Inflammatory macrophage (primary cell): ENCODE data around the gene FURIN.
"Not testable (repeated sequence)": the region's sequence is repeated elsewhere in the genome, so short reads cannot be mapped to it uniquely, and the experiment has no call there.

ENCODE experiments used
- DNase-seq, 2 donors: peaks; one replicate each; pipeline ENCODE4 v3.0.0-alpha.2; 2020 to 2022

The FURIN gene

DNA sequence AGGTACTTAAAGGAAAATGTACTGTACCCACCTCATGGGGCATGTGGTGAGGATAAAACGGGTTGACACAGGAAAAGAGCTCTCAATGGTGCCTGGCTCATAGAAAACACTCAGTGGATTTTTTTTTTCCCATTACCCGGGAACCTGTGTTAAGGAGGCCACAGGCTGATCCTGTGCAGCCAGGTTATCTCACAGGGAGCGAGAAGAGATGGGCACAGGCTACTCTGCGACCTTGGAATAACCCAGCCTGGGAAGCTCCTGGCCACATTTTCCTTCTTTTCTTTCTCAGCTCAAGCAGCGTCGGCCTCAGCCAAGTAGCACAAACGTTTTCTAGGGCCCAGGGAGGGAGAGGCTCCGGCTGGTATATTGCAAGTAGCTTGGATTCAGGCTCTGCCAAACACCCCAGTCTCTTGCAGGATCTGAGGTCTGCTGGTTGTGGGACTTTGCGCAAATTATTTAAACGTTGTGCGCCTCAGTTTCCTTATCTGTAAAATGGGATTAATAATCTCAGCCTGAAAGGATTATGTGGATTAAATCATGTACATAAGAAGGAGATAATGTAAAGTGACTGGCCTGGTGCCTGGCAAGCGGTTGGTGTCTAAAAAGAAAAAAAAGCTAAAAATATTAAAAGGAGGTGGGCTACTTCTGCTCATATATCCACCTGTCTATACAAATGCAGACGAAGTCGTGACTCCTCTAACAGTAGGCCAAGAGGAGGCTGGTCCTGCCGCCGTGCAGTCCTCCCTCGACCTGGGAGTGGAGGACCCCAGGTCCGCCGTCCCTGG is 2.2 kb downstream of the FURIN start:
- DNase-seq = no peak

GRCh38 chr15:90871139-90871715 is 2.8 kb downstream of the FURIN start:
- DNase-seq = peak; percentile 12 to 32

DNA sequence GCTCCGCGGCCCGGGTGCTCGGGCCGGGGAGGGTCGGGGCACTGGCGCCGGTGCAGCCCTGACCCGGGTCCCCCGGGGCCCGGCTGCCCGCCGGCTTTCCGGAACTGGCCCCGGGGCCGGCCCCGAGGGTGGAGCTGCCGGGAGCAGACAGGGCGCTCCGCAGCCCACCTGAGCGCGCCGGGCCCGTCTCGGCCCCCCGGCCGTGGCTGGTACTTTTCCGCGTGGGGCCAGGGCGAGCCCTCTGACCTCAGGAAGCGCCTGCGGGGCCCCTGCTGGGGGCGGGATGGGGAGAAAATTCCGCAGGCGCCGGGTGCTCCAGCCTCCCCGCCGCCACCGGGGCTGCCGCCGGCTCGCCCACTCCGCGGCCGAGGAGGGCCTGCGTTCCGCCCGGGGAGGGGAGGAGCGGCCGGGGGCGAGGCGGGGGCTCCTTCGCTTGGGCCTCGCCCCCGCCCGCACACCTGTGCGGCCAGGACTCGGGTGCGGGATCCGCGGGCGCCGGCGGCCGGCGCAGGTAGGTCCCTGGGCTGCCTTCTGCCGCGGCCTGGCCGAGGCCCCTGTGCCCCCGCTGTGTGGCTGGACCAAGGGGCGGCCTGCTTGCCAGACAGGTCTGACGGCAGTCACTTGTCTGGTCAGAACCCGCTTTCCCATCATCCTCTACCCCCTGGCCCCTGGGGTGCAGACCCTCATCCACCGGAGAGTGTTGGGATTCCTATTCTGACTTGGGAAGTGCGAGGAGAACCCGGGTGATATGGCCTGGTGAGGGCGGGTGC is 3.5 kb downstream of the FURIN start:
- DNase-seq = peak in 1 of 2 donors; percentile 21

DNA sequence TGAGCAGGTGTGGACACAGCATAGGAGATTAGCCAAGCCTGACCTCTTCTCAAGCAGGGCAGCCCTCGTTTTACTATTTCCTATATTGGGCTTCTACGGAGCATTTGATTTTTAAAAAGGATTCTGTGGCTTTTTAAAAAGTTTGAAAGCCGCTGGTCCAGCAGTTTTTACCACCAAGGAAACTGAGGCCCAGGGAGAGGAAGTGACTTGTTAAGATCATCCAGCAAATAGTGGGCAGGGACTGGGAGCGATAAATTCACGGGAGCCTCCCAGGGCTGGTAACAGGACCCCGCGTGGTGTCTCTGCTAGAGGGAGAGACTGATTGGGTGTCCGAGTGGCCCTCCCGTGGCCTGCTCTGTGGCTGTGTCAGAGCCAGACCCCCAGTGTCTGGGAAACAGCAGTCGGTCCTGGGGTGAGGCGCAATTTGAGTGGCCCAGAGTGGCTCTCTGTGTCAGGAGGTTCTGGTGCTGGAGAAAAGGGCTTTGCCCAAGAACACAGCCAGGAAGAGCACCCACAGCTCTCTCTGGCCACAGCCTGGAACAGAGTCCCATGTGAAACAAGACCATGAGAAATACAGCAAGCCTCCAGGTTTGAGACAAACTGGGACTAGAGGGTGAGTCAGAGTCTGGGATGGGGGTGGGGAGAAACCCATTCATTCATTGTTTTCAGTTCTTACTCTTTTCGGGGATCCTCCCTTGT is 4.2 kb downstream of the FURIN start:
- peak; percentile 37 to 69 for DNase-seq

DNA sequence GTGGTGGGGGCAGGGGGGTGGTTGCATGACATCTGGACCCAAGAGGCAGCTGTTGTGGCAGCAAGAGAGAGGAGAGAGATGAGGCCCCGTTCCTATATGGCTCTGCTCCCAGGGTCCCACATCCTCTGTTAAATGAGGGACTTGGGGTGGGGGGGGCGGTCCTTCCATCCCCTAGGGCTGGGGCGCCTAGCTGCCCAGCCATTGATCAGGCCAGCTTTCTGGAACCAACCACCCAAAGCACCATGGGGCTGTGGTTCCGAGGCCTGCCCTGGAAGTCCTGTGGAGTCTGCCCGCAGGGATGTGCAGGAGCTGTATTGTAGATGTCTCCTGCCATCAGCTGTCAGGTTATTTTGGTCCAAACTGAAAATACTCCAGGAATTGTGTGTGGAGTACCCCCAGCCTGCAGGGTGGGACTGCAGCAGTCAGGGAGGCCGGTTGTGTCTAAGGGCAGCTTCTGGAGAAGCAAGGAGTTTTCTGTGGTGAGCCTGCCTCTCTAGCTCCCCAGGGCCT is 5.2 kb downstream of the FURIN start:
- no peak for DNase-seq

DNA sequence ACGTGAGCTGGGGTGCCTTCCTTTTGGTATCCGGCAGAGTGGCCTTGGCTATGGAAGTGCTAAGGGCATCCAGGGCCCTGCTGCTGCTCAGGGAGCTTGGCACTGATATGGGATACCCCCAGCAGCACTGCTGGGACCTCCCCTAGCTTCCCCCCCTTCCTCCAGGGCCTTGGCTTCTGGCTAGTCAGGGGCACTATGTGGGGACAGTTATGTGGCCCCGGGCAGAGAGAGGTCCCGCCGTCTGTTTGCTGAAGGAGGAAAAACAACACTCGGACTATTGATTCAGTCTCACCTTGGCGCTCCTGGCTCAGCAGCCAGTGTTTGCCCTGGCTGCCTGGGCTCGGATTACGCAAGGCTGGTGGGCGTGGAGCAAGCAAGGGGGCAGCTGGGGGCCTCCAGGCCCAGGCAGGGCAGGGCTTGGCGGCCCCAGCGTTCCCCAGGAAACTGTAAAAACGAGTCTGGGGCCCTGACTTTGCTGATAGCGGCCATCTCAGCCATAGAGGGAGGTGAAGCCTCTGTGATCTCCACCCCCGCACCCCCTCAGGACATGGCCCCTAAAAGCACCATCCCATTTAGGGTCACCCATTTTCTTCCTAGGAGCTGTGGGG is 5.7 kb downstream of the FURIN start:
- DNase-seq = no peak

- DNase-seq = not testable (repeated sequence)
These were observed 6.6 kb downstream of the FURIN start for GRCh38 chr15:90874986-90875385.

DNA sequence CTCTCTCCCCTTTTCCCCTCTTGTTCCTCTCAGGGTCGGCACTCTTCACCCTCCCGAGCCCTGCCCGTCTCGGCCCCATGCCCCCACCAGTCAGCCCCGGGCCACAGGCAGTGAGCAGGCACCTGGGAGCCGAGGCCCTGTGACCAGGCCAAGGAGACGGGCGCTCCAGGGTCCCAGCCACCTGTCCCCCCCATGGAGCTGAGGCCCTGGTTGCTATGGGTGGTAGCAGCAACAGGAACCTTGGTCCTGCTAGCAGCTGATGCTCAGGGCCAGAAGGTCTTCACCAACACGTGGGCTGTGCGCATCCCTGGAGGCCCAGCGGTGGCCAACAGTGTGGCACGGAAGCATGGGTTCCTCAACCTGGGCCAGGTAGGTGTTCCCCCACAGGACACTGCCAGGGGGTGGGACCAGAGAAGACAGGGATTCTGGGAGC is 7.2 kb downstream of the FURIN start:
- DNase-seq = no peak

GRCh38 chr15:90876046-90876445 is 7.7 kb downstream of the FURIN start:
- DNase-seq = no peak

- no peak for DNase-seq
These were observed 8.3 kb downstream of the FURIN start for GRCh38 chr15:90876512-90877170.

DNA sequence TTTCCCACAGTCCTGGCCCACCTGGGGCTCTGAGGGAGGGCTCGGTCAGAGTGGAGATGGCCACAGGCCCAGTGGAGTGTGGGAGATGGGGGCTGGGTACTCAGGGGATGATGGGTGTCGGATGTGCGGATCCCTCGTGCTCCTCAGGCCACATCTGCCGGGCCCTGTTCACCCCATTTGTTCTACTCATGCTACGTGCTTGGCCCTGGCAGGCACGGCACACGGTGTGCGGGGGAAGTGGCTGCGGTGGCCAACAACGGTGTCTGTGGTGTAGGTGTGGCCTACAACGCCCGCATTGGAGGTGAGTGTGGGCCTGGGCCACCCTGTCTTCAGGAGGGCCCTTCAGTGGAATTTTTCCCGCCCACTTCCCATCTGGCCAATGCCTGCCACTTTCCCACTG is 8.9 kb downstream of the FURIN start:
- DNase-seq = no peak

DNA sequence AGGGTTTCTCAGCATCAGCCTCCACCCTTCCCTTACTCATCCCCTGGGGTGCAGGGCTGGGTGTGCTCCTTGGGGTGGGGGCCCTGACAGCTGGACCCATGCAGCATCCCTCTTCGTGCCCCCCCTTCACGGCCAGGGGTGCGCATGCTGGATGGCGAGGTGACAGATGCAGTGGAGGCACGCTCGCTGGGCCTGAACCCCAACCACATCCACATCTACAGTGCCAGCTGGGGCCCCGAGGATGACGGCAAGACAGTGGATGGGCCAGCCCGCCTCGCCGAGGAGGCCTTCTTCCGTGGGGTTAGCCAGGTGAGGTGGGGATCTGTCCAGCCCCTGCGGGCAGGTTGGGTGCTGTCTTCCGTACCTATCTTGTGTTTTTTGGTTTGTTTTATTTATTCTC is 9.6 kb downstream of the FURIN start:
- no peak for DNase-seq

DNA sequence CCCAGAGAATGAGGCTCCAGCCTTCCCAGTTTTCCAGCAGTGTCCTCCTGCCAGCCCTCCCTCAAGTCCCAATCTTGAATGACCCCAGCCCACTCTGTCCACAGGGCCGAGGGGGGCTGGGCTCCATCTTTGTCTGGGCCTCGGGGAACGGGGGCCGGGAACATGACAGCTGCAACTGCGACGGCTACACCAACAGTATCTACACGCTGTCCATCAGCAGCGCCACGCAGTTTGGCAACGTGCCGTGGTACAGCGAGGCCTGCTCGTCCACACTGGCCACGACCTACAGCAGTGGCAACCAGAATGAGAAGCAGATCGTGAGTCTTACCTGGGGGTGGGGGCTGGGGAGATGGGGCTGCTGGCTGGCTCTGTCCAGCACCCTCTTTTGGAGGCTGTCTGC is 10.3 kb downstream of the FURIN start:
- no peak for DNase-seq

DNA sequence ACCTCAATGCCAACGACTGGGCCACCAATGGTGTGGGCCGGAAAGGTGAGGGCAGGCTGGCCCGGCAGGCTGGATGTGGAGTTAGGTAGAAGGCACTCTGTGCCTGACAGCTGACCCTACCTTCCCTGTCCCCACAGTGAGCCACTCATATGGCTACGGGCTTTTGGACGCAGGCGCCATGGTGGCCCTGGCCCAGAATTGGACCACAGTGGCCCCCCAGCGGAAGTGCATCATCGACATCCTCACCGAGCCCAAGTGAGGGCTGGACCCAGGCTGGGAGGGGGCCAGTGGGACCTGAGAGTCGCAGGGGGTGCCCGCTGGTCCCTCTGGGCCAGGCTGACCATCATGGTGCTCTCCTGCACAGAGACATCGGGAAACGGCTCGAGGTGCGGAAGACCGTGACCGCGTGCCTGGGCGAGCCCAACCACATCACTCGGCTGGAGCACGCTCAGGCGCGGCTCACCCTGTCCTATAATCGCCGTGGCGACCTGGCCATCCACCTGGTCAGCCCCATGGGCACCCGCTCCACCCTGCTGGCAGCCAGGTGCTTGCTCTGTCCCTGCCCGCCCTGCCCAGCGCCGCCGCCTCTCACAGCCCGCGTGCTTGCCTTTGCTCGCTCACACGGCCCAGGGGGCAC is 11.5 kb downstream of the FURIN start:
- no peak for DNase-seq

- no peak for DNase-seq
These were observed 12.2 kb downstream of the FURIN start for GRCh38 chr15:90880381-90881145.

GRCh38 chr15:90881181-90881977 is 13.0 kb downstream of the FURIN start:
- DNase-seq = no peak

DNA sequence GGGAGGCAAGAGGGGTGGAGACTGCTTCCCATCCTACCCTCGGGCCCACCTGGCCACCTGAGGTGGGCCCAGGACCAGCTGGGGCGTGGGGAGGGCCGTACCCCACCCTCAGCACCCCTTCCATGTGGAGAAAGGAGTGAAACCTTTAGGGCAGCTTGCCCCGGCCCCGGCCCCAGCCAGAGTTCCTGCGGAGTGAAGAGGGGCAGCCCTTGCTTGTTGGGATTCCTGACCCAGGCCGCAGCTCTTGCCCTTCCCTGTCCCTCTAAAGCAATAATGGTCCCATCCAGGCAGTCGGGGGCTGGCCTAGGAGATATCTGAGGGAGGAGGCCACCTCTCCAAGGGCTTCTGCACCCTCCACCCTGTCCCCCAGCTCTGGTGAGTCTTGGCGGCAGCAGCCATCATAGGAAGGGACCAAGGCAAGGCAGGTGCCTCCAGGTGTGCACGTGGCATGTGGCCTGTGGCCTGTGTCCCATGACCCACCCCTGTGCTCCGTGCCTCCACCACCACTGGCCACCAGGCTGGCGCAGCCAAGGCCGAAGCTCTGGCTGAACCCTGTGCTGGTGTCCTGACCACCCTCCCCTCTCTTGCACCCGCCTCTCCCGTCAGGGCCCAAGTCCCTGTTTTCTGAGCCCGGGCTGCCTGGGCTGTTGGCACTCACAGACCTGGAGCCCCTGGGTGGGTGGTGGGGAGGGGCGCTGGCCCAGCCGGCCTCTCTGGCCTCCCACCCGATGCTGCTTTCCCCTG is 13.8 kb downstream of the FURIN start:
- no peak for DNase-seq

DNA sequence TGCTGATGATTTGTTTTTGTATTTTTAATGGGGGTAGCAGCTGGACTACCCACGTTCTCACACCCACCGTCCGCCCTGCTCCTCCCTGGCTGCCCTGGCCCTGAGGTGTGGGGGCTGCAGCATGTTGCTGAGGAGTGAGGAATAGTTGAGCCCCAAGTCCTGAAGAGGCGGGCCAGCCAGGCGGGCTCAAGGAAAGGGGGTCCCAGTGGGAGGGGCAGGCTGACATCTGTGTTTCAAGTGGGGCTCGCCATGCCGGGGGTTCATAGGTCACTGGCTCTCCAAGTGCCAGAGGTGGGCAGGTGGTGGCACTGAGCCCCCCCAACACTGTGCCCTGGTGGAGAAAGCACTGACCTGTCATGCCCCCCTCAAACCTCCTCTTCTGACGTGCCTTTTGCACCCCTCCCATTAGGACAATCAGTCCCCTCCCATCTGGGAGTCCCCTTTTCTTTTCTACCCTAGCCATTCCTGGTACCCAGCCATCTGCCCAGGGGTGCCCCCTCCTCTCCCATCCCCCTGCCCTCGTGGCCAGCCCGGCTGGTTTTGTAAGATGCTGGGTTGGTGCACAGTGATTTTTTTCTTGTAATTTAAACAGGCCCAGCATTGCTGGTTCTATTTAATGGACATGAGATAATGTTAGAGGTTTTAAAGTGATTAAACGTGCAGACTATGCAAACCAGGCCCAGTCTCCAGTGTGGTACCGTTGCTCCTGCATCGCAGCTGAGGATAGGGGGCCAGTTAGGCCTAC is 14.6 kb downstream of the FURIN start:
- no peak for DNase-seq
